ENCODE measurements around the gene ZNF526.

The ZNF526 gene

DNA sequence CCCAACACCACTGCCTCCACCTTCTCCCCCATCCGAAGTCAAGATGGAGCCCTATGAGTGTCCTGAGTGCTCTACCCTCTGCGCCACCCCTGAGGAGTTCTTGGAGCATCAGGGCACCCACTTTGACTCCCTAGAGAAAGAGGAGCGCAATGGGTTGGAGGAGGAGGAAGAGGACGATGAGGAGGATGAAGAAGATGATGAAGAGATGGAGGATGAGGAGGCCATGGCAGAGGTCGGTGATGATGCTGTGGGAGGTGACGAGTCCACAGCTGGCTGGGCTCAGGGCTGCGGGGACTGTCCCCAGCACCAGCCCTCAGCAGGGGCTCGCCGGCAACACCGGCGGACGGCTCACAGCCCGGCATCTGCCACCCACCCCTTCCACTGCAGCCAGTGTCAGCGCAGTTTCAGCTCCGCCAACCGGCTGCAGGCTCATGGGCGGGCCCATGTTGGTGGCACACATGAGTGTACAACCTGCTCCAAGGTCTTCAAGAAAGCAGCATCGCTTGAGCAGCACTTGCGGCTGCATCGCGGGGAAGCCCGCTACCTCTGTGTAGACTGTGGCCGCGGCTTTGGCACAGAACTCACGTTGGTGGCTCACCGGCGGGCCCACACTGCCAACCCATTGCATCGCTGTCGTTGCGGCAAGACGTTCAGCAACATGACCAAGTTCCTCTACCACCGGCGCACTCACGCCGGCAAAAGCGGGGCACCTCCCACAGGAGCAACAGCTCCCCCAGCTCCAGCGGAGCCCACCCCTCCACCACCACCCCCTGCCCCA is 5.0 kb downstream of the ZNF526 start:
- DNase-seq (ENCODE audit: low read depth in 2 of 2): no peak

- no peak for DNase-seq (ENCODE audit: low read depth in 2 of 2)
Observed at GRCh38 chr19:42225718-42226292, 5.7 kb downstream of the ZNF526 start.

GRCh38 chr19:42226886-42227285 is 6.8 kb downstream of the ZNF526 start:
- DNase-seq (ENCODE audit: low read depth in 2 of 2): no peak

DNA sequence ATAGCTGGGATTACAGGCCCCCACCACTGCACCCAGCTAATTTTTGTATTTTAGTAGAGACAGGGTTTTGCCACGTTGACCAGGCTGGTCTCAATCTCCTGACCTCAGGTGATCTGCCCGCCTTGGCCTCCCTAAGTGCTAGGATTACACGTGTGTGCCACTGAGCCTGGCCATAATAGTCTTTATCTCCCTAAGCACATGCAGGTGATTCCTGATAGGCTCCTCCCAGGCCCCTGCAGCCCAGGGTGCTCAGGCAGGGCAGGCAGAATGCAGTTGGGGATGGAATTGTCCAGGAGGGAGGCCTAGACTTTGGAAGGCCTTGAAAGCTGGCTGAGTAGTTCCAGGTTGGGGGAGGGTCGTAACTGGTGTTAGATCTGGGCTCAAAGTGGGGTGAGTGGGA is 8.5 kb downstream of the ZNF526 start:
- no peak for DNase-seq (ENCODE audit: low read depth in 2 of 2)

DNA sequence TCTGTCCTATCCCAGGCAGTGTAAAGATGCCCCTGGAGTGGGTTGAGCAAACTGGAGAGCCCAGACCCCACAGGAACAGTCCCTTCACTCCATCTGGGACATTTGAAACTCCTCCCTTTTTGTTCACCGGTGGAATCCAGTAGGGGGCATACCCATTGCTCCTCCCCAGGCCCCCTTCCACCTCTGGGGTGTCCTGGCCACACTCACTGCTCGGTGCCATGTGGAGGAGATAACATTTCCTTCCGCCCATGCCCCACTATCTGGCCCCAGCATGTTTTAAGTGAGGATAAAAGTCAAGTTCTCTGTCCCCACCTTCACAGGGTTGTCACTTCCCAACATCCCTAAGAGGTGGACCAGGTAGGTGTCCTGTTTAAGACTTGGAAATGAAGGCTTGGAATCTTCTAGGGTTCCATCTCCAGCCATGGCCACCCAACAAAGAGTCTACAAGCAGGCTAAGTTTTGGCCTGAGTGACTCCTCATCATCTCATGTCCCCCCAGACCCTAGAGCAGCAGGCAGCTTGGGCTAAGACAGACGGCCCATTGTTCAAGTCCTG is 9.3 kb downstream of the ZNF526 start:
- DNase-seq (ENCODE audit: low read depth in 2 of 2): no peak

GRCh38 chr19:42229855-42230351 is 9.8 kb downstream of the ZNF526 start:
- no peak for DNase-seq (ENCODE audit: low read depth in 2 of 2)

DNA sequence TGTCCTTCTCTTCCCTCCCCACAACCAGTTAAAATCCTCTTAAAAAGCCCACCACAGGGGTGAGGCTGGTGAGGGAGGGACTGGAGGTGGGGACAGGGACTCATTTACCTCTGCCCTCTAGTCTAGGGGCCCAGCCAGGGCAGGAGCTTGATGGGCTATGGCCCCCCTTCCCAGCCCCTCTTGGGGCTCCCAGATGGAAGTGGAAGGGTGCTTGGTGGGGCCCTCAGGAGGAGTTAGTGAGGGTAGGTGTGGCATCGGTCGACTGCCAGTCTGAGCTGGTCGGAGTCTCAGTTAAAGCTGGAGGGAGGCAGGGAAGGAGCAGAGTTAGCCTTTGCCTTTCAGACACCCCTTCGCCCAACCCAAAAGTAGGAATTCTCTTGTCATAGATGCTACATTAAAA is 10.5 kb downstream of the ZNF526 start:
- DNase-seq (ENCODE audit: low read depth in 2 of 2): no peak

DNA sequence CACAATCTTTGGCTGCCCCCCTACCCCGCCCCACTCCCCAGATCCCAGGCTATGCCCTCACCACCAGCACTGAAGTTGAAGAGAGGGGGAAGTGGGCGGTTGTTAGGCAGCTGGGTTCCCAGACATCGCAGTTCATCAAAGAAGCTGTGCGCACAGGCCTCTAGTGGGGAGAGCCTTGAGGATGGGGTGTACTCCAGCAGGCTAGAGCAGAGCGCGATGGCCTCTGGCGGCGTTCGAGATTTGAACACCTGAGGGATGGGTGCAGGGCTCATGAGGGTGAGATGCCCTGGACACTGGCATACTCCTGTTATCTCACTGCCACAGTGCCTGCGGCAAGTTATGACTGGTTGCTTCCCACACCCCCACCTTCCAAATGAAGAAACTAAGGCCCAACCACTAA is 12.3 kb downstream of the ZNF526 start:
- no peak for DNase-seq (ENCODE audit: low read depth in 2 of 2)

GRCh38 chr19:42233106-42233505 is 13.0 kb downstream of the ZNF526 start:
- no peak for DNase-seq (ENCODE audit: low read depth in 2 of 2)

DNA sequence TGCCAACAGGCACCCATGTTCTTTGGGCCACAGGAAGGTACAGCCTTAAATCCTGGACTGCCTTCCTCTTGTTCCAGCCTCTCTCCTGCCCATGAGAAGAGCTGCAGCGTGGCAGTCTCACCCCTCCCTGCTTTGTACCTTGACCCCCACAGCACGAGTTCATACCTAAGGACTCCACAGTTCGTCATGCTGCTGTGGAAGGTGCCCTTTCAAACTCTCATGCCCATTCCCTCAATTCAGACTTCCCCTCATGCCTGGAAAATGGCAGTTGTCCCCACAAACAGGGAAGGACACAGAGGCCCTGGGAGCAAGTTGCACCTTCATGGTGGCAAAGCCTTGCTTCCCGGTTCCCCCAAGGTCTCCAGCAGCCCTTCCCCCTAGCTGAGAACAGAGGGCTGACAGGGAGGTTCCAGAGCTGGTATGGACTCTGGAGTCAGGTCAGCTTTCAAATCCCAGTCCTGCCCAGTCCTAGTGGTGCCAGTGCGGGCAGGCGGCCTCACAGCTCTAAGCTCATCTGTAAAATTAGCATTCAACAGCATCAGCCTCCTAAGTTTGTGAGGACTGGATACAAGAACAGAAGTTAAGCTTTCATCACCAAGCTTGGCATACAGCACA is 13.7 kb downstream of the ZNF526 start:
- no peak for DNase-seq (ENCODE audit: low read depth in 2 of 2)

DNA sequence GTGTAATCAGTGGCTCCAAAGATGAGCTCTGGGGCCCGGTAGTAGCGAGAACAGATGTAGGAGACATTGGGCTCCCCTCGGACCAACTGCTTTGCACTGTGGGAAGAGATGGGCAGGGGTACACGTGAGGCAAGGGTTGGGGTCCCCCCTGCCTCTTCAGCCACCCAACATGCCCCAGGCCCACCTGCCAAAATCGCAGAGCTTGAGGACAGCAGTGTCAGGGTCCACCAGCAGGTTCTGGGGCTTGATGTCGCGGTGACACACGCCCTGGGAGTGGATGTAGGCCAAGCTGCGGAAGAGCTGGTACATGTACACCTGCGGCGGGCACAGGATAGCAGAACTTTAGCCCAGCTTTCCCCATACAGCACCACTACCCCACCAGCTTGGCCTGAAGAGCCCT is 14.3 kb downstream of the ZNF526 start:
- no peak for DNase-seq (ENCODE audit: low read depth in 2 of 2)

DNA sequence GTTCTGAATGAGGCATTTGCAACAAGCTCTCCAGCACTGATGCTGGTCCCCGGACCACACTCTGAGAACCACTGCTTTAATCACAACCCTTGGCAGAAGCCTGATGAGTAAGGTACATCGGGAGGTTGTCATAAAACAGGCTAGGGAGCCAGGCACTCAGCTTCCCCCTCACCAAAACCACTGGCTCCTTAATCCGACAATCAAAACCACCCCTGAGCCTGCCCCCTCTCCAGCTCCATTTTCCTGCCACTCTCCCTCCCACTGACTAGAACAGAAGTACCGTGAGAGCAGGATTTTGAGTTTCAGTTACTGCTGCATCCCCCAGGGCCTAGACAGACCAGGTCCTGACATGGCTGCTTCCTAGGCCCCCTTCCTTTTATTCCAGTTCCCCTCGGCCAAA is 15.1 kb downstream of the ZNF526 start:
- DNase-seq (ENCODE audit: low read depth in 2 of 2): no peak

DNA sequence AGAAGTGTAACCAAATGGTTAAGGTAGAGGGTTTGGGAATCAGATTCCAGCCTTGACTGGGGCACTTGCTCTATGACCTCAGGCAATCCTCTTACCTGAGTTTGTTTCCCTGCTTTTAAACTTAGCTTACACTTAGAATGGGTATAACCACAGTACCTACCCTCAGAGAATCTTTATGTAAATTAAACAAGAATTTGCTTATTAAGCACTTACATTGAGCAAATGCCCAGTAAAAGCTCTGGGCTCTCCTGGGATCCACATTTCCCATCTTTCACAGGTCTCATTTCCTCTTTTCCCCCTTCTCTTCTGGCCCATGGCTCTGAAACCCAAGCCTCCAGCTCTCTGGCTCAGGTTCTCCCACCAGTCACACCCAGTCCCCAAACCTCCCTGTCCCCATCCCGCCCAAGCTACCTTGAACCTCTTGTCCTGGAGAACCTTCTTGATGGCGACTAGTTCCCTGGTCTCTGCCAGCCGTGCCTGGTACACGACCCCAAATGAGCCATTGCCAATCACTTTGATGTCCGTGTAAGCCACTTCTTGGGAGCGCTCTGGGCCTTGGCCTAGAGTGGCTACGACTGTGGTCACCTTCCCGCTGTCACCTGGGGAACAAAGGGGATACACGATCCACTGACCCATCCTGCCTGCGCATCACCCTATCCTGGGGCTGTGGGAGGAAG is 19.6 kb downstream of the ZNF526 start:
- DNase-seq (ENCODE audit: low read depth in 2 of 2): no peak

- no peak for DNase-seq (ENCODE audit: low read depth in 2 of 2)
Observed at GRCh38 chr19:42241279-42241678, 21.2 kb downstream of the ZNF526 start.

DNA sequence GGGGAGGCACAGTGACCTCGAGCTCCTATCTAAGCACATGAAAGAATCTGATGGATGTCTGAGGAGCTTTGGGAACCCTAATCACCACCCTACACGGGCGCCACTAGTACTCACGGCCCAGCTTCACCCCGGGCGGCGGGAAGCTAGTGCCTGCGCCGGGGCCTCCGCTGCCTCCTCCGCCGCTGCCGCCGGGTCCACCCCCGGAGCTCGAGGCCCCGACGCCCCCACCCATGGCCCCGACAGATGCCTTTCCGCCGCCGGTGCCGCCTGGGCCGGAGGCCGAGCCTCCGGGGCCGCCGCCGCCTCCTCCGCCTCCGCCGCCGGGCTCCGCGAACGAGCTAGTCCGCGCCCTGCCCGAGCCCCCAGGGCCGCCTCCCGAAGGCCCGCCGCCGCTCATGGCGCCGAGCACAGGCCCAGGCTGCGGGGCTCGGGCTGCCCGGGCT is 22.0 kb downstream of the ZNF526 start:
- DNase-seq (ENCODE audit: low read depth in 2 of 2): no peak

GRCh38 chr19:42242512-42243409 is 22.6 kb downstream of the ZNF526 start, which contains the start of gene GSK3A:
TSS of gene GSK3A (minus strand) at chr19:42242602. CDS start at chr19:42242465, 137 bp downstream.
- DNase-seq (ENCODE audit: low read depth in 2 of 2): peak; percentile 92

- DNase-seq (ENCODE audit: low read depth in 2 of 2): peak; percentile 86 to 87
Observed at GRCh38 chr19:42244347-42245220, 24.5 kb downstream of the ZNF526 start.

DNA sequence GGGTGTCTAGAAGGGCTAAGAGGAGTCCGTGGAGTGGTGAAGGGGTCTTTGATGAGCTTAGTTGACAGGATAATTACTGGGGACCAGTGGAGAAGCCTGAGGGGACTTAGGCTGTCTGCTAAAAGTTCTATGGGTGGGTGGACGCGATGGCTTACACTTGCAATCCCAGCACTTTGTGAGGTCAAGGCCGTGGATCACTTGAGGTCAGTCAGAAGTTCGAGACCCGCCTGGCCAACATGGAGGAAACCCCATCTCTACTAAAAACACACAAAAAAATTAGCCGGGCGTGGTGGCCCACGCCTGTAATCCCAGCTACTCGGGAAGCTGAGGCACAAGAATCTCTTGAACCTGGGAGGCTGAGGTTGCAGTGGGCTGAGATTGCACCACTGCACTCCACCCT is 25.1 kb downstream of the ZNF526 start:
- no peak for DNase-seq (ENCODE audit: low read depth in 2 of 2)

DNA sequence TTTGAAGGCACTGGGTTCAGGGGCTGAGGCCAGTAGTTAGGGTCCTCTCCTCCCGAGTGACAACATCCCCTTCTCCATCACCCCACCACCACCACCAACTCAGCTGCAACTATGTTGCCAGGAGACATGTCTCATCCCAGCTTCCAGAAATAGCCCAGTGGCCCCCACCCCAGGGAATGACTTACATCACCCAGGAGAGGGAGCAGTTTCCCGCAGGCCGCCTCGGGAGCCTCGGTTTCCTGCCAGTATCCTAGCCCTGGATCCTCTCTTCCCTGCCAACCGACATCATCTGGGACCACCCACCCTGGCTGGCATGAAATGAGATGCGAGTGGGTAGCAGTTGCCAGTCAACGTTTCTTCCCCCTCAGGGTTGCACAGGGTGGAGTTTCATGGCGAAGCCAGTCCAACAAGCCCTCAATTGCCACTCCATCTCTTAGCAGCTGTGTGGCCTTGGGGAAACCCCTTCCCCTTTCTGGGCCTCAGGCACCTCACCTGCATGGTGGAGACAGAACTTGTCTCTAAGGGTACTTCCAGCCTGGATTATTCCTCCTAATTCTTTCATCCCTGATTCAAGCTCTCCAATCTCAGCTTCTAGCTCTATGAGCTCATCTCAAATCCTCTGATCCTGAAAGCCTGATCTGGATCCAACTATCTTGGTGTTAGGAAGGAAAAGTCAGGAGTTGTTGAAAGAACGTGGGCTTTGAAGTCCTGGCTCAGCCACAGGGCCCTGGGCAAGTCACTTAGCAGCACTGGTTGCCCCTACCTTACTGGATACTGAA is 26.2 kb downstream of the ZNF526 start:
- no peak for DNase-seq (ENCODE audit: low read depth in 2 of 2)

Data from stimulated activated CD4-positive, alpha-beta T cell treated with anti-CD3 and anti-CD28 coated beads, Interleukin-12 subunit alpha, Interleukin-12 subunit beta, amount 100 ng/mL, for 24 hours (primary cell).